Gastrocnemius medialis (tissue), 4 donors: ENCODE measurements around the gene GABRB2. TPM values are rescaled to one million over a fixed set of nuclear protein-coding genes. Genes with fewer than 3 reads are reported as not detected.
"Not testable (repeated sequence)": the region's sequence is repeated elsewhere in the genome, so short reads cannot be mapped to it uniquely, and the experiment has no call there.

Source experiments
- ATAC-seq, 2 donors: fragments of 150-250 bp; one replicate each; pipeline ENCODE4 v1.9.1; 2016
- DNase-seq, 2 donors: peaks; one replicate each; pipeline ENCODE4 v3.0.0-alpha.2; 2019
- H3K27ac ChIP-seq, 4 donors: fragments of 200-600 bp; sonication (generic); 1 replicate in 1 of 4; 2 replicates in 3 of 4; pipeline ENCODE4 v1.5.1; 2016 to 2018; ENCODE audit warnings: mild to moderate bottlenecking in 2 of 4, moderate library complexity in 1 of 4
- H3K27me3 ChIP-seq, 3 donors: fragments of 200-600 bp; sonication (generic) in 2 of 3; 1 replicate in 1 of 3; 2 replicates in 2 of 3; pipeline versions ENCODE4 v1.5.1 to v1.6.0; 2016 to 2019; ENCODE audit warnings: mild to moderate bottlenecking in 1 of 3, moderate library complexity in 1 of 3
- H3K36me3 ChIP-seq, 2 donors: fragments of 200-600 bp; sonication (generic) in 1 of 2; one replicate each; pipeline ENCODE4 v1.5.1; 2017 to 2018
- H3K4me1 ChIP-seq, 2 donors: fragments of 200-600 bp; sonication (generic) in 1 of 2; one replicate each; pipeline ENCODE4 v1.5.1; 2016 to 2017; ENCODE audit warnings: mild to moderate bottlenecking in 2 of 2
- H3K4me3 ChIP-seq, 4 donors: fragments of 200-600 bp; sonication (generic) in 3 of 4; 1 replicate in 1 of 4; 2 replicates in 3 of 4; pipeline ENCODE4 v1.5.1; 2016 to 2019; ENCODE audit warnings: mild to moderate bottlenecking in 2 of 4
- H3K9me3 ChIP-seq, 3 donors: fragments of 200-600 bp; sonication (generic) in 2 of 3; 1 replicate in 1 of 3; 2 replicates in 2 of 3; pipeline ENCODE4 v1.5.1; 2016 to 2019
- CTCF ChIP-seq, 5 experiments: fragments of 450-650 bp in 3 of 5; fragments of 200-600 bp in 2 of 5; sonication (generic) in 2 of 5; IDR thresholded peaks in 4 of 5; conservative IDR thresholded peaks in 1 of 5; 1 replicate in 4 of 5; 2 replicates in 1 of 5; pipeline ENCODE4 v1.5.1; 2016 to 2019; ENCODE audit warnings: antibody characterized with exemption in 5 of 5, mild to moderate bottlenecking in 3 of 5, moderate library complexity in 3 of 5
- POLR2A ChIP-seq, 2 donors: fragments of 450-650 bp; IDR thresholded peaks; one replicate each; pipeline ENCODE4 v1.6.1; 2017; ENCODE audit warnings: antibody characterized with exemption in 2 of 2, mild to moderate bottlenecking in 2 of 2, moderate library complexity in 2 of 2
- in situ Hi-C, 4 donors: fragments of 200-750 bp; cut with MboI; loops; one replicate each; pipeline versions ENCODE4 v1.15.0 to v1.8.0; 2017; ENCODE audit warnings: low sequenced_read_pairs in 4 of 4
- intact Hi-C: fragments of 100-400 bp; cut with DNase I; formaldehyde crosslinking; loops from one replicate; pipeline ENCODE4 v1.15.1; 2023; ENCODE audit warnings: low total_unique reads
- total RNA-seq, 4 donors: library from RNA; depleted of rRNA; stranded (reverse); fragments of >200 nt; gene quantifications; one replicate each; pipeline versions ENCODE4 v1.1.0 to v1.2.3, GENCODE V29; 2016

The GABRB2 gene
- total RNA-seq, 4 donors from 2014 or later = 0.16 to 0.97 (median 0.63) TPM

DNA sequence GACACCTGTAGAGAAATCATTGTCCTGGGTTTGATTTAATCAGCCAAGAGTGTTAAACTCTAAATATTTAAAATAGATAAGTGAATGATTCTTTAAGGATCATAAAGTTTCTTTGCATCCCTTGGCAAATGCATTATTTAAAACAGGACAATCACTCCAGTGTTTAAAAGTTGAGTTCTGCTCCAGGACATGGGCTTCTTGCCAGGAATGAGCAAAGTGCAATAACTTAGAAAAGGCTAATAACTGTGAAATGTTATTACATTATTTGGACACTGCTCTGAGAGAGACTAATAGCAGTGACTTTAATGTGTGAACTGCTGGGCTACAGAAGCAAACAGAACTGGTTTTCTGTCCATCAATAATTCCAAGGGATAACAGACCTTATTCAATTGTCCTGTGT is 283.3 kb downstream of the GABRB2 start:
- Histone ChIP-seq H3K36me3 (no peaks in the 10 kb centered on the region), H3K4me1 (no peaks in the 10 kb centered on the region), H3K4me3 (no peak overlapping the region), H3K9me3 (no peaks in the 10 kb centered on the region), H3K27me3 (no peaks in the 10 kb centered on the region), H3K27ac (no peak overlapping the region)
- intact Hi-C loops = no loop called here
- ATAC-seq (no peak), DNase-seq (no peak)
- TF ChIP-seq CTCF (IDR thresholded peaks at IDR 0.05 in 4 of 5, conservative IDR thresholded peaks at IDR 0.05 in 1 of 5) (no peak), POLR2A (IDR thresholded peaks at IDR 0.05) (no peak)
- in situ Hi-C loops = no loop called here

DNA sequence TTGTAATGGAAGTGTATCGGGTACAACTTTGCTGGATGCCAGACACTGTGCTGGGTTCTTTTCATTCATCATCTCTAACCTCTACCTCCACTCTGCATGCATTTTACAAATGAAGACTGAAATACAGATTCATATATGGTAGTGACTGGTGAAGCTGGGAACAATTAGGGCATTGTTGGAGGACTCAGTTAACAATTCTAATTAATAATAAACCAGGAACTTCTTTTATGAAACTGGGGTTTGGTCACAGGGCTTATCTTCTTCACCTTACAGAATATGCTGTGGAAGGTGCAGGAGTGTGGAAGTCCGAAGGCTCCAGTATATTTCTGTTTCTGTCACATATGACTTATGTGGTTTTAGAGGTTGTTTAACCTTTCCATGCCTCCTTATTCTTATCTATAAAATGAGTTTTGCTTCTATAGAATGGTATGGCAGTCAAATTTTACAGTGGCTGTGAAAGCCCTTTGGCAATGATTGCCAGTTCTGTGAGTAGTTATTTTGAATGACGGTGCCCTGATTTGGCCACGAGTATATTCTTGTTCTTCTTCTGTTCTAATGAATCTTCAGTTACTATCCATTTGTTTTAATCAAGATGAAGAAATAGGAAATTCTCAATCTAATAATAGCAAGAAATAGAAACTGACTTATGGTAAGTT is 284.7 kb downstream of the GABRB2 start:
- Histone ChIP-seq H3K36me3 (no peaks in the 10 kb centered on the region), H3K4me1 (no peaks in the 10 kb centered on the region), H3K27ac (no peak overlapping the region), H3K27me3 (no peaks in the 10 kb centered on the region), H3K9me3 (no peaks in the 10 kb centered on the region), H3K4me3 (no peak overlapping the region)
- TF ChIP-seq POLR2A (IDR thresholded peaks at IDR 0.05) (no peak), CTCF (IDR thresholded peaks at IDR 0.05 in 4 of 5, conservative IDR thresholded peaks at IDR 0.05 in 1 of 5) (no peak)
- in situ Hi-C loops (no loop called here), intact Hi-C loops (no loop called here)
- DNase-seq (no peak), ATAC-seq (no peak)

GRCh38 chr5:161258438-161258837 is 288.1 kb downstream of the GABRB2 start:
- DNase-seq = no peak
- Histone ChIP-seq H3K27ac (no peak overlapping the region), H3K9me3 (no peaks in the 10 kb centered on the region), H3K27me3 (no peaks in the 10 kb centered on the region), H3K36me3 (no peaks in the 10 kb centered on the region), H3K4me3 (no peak overlapping the region), H3K4me1 (no peaks in the 10 kb centered on the region)
- in situ Hi-C loops (no loop called here), intact Hi-C loops (no loop called here)
- no peak for ATAC-seq
- TF ChIP-seq CTCF (IDR thresholded peaks at IDR 0.05 in 4 of 5, conservative IDR thresholded peaks at IDR 0.05 in 1 of 5) (no peak), POLR2A (IDR thresholded peaks at IDR 0.05) (no peak)

- no peaks in the 10 kb centered on the region for H3K36me3 ChIP-seq
- in situ Hi-C loops = no loop called here
- no peaks in the 10 kb centered on the region for H3K9me3 ChIP-seq
- no peaks in the 10 kb centered on the region for H3K4me1 ChIP-seq
- DNase-seq (no peak), ATAC-seq (no peak)
- no peak for TF ChIP-seq POLR2A (IDR thresholded peaks at IDR 0.05)
- TF ChIP-seq CTCF (IDR thresholded peaks at IDR 0.05 in 4 of 5, conservative IDR thresholded peaks at IDR 0.05 in 1 of 5) = no peak
- no peak overlapping the region for H3K27ac ChIP-seq
- no peak overlapping the region for H3K4me3 ChIP-seq
- no peaks in the 10 kb centered on the region for H3K27me3 ChIP-seq
- intact Hi-C loops = no loop called here
Observed at GRCh38 chr5:161256957-161257356, 289.6 kb downstream of the GABRB2 start.

GRCh38 chr5:161252955-161253354 is 293.6 kb downstream of the GABRB2 start:
- DNase-seq, H3K36me3 ChIP-seq, H3K4me1 ChIP-seq, intact Hi-C loops, H3K27ac ChIP-seq, H3K27me3 ChIP-seq, H3K4me3 ChIP-seq, H3K9me3 ChIP-seq, in situ Hi-C loops, ATAC-seq: not testable (repeated sequence)
